Stomach (tissue), 4 donors: ENCODE data around the gene OLFM4.

Experiments used
- EP300 ChIP-seq: sonication (generic); formaldehyde crosslinking; IDR thresholded peaks from one replicate; pipeline ENCODE4 v1.6.1; 2017; ENCODE audit warnings: antibody characterized with exemption
- POLR2A ChIP-seq, 4 donors: fragments of 450-650 bp; IDR thresholded peaks; one replicate each; pipeline ENCODE4 v1.6.1; 2016; ENCODE audit warnings: antibody characterized with exemption in 4 of 4, control low read depth in 2 of 4, mild to moderate bottlenecking in 1 of 4, moderate library complexity in 1 of 4
- POLR2AphosphoS5 ChIP-seq, 3 donors: sonication (generic); formaldehyde crosslinking; IDR thresholded peaks; one replicate each; pipeline ENCODE4 v1.6.1; 2016; ENCODE audit warnings: antibody characterized with exemption in 3 of 3
- TF ChIP-seq, protein P1 (sequence below), 7 experiments: fragments of 450-650 bp in 4 of 7; fragments of 200-600 bp in 3 of 7; sonication (generic) in 3 of 7; IDR thresholded peaks; one replicate each; pipeline ENCODE4 v1.5.1; 2016 to 2019; ENCODE audit warnings: antibody characterized with exemption in 7 of 7, control low read depth in 2 of 7, mild to moderate bottlenecking in 1 of 7

DNA sequence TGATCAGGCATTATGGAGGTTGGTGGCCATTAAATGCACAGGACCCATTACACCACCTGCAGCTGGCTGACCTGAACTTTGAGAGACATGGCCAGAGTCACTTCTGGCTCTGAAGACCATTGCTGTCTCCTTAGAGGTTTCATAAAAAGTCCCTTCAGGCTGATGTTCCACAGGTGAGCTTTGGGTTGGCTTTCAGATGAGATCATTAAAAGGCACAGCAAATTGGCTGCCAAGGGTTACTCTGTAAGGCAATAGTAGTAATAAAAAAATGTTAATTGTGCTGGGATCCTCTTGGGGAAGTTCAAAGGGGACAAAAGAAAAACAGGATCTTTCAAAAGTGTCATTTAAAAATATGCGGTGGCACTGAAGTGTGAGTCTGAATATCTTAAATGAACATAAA lies 4.2 kb downstream of the OLFM4 start:
- TF ChIP-seq, protein P1, sequence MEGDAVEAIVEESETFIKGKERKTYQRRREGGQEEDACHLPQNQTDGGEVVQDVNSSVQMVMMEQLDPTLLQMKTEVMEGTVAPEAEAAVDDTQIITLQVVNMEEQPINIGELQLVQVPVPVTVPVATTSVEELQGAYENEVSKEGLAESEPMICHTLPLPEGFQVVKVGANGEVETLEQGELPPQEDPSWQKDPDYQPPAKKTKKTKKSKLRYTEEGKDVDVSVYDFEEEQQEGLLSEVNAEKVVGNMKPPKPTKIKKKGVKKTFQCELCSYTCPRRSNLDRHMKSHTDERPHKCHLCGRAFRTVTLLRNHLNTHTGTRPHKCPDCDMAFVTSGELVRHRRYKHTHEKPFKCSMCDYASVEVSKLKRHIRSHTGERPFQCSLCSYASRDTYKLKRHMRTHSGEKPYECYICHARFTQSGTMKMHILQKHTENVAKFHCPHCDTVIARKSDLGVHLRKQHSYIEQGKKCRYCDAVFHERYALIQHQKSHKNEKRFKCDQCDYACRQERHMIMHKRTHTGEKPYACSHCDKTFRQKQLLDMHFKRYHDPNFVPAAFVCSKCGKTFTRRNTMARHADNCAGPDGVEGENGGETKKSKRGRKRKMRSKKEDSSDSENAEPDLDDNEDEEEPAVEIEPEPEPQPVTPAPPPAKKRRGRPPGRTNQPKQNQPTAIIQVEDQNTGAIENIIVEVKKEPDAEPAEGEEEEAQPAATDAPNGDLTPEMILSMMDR (IDR thresholded peaks at IDR 0.05) = no peak
- TF ChIP-seq POLR2AphosphoS5 (IDR thresholded peaks at IDR 0.05) (no peak), EP300 (no peak), POLR2A (IDR thresholded peaks at IDR 0.05) (no peak)
